HTR-8/SVneo (cell line): Measurements from ENCODE around the gene TMEM19.

ENCODE experiments used
- DNase-seq: peaks from one replicate; pipeline ENCODE4 v3.0.0; 2011; ENCODE audit warnings: low spot score, mixed read lengths; ENCODE audit not compliant: insufficient read length
- FAIRE-seq: peaks from 2 replicates; lab custom pipeline; 2011; peaks lifted over from hg19 to GRCh38; lab: Jason Lieb, UNC

TMEM19 gene

DNA sequence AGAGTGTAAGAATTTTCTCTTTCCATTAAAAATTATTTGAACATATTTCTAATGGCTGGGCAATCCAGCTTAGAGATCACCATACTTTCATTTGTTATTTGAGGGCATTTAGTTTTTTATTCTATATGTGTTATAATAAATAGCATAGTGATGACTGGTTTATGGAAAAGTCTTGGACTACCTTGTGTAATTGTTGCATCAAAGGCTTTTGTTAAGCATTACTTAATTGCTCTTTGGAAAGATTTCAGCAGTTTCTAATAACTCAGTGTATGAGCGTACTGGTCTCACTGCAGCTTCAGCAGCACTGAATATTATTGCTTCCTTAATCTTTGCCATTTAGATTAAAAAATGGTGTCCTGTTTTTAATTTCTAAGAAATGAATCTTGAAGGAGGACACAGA, 22.8 kb downstream of the TMEM19 start:
- FAIRE-seq: no peak
- DNase-seq: no peak

DNA sequence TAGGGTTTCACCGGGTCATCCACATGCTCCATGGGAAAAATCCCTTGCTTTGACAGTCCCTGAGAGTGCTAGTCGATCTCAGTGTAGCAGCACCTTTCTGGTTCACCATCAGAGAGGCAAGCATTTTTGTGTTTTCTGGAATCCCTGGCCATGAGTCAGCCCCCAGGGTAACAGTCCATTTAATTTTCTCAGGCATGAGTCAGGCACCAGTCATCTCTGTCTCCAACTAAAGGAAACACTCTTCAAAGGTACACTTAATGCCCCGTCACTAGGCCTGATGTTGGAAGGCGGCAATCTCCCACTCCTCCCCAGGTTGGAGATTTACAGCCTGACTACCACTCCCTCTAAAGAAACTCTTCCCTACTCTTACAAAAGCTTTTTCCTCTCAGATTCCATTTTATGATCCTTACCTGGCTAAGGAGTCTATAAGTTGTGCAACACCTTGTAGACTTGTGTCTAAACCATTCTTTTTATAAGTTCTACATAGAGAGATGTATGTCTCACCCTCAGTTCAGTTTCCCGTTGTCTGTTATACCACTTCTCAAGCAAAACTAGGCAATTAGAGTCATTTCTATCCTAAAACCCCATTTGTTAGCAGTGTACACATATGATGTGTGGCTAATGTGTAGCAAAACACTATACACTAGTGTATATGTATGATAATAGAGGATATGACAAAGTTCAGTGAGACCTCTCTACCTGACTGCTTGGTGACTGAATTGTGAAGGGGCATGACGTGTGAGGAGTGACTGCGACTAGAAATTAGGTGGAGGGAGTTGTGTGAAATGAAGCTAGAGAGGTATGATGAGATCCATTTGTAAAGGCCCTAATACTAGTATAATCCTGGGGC, 24.6 kb downstream of the TMEM19 start:
- no peak for FAIRE-seq
- DNase-seq: peak; percentile 64

DNA sequence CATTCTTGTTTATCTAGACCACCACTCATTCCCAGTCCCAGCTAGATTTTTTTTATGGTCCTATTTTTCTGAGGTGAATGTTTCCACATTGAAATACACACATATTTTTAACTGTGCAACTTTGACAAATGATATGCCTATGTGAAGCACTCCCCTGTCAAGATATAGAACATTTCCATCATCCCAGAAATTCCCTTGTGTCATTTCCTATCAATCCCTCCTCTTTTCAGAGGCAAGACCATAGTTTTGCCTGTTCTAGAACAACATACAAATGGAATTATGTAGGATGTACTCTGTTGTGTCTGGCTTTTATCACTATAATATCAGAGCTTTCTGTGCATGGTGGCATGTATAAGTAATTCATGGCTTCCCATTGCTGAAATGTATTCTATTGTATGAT, 32.7 kb downstream of the TMEM19 start:
- no peak for FAIRE-seq
- DNase-seq: no peak

DNA sequence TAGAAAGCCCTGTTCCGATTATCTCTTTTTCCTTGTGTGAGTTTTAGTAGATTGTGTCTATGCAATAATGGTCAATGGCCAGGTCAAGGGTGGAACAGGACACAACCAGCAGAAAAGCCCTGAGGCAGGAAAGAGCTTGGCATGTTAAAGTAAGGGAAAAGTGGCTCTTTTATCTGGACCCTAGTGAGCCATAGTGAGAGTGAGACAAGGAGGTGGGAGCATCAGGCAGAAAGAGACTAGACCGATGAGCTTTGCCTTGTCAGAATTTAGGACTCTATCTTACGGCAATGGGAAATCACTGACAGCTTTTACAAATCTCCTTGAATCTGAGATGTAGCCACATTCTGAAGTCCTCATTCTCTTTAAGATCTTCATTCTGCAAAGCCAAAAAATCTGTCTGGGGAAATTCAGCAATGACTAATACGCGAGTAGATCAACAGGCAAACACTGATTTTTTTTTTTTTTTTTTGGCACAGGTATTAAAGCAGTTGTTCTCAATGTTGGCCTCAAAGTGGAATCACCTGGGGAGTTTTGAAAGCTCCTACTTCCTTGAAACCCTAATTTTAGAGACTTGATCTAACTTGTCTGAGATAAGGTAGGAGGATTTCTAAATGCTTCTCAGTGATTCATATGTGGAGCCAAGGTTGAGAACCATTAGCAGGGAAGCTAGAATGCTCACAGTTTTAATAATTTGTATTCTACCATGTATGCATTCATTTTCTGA, 33.9 kb downstream of the TMEM19 start:
- DNase-seq (no peak), FAIRE-seq (no peak)

DNA sequence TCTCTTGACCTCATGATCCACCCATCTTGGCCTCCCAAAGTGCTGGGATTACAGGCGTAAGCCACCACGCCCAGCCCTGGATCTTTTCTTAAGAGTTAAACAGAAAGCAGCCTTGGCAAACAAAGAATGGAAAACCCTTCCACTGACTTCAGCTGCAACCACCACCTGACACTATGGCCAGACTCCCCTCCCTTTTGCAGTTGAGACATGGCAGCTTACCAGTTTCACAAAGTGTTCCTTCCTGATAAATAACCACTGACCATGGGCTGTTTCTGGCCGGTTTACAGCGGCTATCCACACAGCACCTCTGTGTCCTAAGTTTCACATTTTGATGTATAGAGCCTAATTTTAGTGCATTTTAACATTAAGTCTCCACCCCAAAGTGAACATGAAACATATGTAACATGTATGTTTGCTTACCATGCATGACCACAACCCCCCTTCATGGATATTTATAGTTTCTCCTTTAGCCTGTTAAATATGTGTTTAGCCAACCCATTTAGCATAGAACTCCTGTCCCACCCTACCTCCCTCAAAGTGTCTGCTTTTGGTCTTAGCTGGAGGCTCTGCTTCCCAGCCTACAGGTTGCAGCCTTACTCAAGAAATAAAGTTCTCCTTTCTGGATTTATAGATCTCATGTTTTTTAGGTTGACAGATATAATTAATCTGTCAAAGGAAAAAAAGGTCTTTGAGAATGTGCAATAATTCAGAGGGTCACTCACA, 36.1 kb downstream of the TMEM19 start:
- DNase-seq (no peak), FAIRE-seq (no peak)

DNA sequence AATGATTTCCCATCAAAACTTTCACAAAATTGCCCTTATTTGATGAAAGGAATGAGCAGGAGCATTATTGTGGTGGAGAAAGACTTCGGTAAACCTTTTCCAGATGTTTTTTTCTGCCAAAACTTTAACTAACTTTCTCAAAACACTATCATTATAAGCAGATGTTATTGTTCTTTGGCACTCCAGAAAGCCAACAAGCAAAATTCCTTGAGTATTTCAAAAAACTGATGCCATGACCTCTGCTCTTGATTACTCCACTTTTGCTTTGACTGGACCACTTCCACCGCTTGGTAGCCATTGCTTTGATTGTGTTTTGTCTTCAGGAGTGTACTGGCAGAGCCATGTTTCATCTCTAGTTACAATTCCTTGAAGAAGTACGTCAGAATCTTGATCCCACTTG, 39.1 kb downstream of the TMEM19 start:
- FAIRE-seq: no peak
- DNase-seq: no peak

DNA sequence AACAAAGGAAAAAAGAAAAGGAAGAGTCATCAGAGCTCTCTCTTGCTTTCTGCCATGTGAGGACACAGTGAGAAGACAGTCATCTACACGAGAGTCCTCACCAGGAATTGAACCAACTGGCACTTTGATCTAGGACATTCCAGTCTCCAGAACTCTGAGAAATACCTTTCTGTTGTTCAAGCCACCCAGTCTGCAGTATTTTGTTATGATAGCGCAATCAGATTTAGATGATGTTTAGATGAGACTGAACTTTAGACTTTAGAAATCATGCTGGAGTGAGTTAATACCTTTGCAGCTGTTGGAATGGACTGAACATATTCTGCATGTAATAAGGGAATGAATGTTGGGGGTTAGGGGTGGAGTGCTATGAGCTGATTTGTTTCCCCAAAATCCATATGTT, 40.7 kb downstream of the TMEM19 start:
- DNase-seq (no peak), FAIRE-seq (no peak)

DNA sequence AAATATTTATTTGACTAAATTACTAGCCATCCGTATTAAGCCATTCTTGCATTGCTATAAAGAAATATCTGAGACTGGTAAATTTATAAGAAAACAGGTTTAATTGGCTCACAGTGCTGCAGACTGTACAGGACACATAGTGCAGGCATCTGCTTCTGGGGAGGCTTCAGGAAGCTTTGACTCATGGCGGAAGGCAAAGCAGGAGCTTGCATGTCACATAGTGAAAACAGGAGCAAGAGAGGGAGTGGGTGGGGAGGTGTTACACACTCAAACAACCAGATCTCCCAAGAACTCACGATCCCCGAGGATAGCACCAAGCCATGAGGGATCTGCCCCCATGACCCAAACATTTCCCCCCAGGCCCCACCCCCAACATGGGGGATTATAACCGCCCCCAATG, 42.1 kb downstream of the TMEM19 start:
- FAIRE-seq (no peak), DNase-seq (no peak)

DNA sequence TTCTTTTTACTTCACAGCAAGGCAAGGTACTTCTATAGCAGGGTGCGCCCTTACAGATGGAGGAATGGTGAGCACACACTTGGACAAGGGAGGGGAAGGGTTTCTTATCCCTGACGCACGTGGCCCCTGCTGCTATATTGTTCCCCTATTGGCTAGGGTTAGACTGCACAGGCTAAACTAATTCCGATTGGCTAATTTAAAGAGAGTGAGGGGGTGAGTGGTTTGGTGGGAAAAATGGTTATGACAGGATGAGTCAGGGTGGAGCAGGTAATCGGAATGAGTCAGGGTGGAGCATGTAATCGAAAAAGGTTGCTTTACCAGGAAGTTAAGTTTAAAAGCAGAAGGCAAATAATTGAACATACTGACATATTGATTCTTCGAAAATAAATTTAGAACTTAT, 45.1 kb downstream of the TMEM19 start:
- FAIRE-seq (no peak), DNase-seq (no peak)

DNA sequence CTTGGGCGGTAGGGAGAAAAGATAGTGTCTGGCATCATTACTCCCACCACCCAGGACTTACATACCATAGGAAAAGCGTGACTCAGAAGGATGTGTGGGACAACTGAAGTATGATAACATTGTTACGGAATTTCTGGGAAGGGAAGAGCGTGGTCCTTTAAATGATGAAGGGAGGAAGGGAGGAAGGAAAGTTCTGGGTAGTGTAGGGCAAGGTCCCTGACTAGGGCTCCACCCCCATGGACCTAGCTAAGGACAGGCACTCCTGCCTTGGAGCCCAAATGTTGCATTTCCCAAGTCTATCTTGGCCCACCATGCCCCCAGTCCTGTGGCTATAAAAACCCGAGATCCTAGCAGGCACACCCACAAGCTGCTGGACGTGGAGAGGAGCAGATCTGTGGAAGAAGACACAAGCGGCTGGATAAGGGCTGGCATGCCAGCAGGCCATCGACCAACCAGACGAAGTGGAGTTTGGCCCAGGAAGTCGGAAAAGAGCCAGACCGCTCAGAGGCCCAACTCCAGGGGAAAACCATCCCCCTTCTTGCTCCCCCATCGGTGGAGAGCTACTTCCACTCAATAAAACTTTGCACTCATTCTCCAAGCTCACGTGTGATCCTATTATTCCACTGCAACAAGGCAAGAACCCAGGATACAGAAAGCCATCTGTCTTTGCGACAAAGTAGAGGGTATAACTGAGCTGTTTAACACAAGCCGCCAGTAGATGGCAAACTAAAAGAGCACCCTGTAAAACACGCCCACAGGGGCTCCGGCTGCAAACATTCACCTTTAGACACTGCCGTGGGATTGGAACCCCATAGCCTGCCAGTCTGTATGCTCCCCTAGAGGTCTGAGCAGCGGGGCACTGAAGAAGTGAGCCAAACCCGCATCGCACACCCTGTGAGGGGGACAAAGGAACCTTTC, 45.8 kb downstream of the TMEM19 start:
- DNase-seq: peak; percentile 36
- peak; percentile 60 for FAIRE-seq

DNA sequence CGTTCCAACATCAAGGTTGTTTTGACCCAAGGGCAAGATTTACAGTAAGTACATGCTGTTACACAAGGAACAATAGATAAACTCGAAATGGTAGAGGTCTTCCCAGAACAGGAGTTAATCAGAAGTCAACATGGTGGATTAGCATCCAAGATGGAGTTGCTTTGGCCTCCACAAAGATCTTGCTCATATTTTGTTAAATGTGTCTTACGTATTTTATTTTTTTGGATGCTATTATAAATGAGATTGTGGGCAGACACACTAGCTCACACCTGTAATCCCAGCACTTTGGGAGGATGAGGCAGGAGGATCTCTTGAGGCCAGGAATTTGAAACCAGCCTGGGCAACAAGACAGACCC, 46.5 kb downstream of the TMEM19 start:
- DNase-seq (no peak), FAIRE-seq (no peak)

DNA sequence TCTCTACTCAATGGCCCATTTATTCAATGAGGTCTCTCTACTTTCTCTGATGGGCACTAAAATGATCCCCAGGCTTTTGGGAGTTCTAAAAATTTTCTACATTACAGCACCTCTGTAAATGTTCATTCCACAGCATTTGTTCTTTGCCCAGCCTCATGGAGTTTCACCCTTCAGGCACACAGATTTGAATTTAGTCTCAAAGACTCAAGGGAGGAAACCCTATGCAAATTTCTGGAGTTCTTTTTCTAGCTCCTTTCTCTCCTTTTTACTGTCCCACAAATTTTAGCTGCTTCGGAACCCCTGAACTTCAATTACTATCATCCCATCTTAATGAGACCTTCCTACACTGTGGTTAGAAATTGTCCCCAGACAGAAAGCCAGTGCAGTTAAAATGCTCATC, 51.3 kb downstream of the TMEM19 start:
- FAIRE-seq (no peak), DNase-seq (no peak)

DNA sequence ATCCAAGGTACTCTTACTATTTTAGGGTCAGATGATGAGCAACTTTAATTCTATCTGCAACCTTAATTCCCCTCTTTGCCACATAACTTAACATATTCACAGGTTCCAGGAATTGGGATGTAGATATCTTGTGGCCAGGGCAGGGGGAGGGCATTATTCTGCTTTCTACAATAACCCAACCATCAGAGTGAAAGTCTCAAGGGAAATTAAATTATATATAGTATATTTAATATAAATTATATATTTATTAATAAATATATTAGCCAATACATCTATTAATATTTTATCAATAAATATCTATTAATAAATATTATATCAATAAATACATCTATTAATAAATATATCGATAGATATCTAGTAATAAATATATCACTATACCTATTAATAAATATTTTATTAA, 57.1 kb downstream of the TMEM19 start:
- DNase-seq (no peak), FAIRE-seq (no peak)

DNA sequence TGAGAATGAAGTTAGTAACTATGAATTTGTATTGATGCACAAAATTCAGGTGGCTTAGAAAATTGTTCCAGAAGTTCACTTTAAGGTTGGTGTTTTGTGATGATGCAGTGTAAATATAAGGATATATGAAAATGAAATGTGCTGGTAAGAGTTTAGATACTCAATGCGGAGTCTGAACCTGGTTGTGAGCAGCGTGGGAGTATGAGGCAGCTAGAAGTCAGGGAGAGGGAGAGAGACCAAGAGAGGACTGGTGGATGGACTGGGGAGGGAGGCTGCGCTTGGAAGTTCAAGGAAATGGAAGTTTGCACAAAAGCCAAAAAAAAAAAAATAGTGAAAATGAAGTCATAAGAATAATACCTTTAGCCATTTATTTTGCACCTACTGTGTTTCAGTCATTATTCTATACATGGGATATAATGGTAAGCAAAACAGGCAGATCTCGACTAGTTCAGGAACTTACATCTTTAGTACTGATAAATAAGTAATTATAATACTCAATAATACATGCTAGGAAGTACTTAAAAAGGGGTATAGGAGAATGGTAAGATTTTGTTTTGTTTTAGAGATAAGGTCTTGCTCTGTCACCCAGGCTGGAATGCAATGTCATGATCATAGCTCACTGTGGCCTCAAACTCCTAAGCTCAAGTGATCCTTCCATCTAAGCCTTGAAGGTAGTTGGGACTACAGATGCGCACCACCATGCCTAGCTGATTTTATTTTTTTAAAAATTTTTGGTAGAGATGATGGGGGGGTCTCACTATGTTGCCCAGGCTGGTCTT, 58.8 kb downstream of the TMEM19 start:
- FAIRE-seq (no peak), DNase-seq (no peak)

DNA sequence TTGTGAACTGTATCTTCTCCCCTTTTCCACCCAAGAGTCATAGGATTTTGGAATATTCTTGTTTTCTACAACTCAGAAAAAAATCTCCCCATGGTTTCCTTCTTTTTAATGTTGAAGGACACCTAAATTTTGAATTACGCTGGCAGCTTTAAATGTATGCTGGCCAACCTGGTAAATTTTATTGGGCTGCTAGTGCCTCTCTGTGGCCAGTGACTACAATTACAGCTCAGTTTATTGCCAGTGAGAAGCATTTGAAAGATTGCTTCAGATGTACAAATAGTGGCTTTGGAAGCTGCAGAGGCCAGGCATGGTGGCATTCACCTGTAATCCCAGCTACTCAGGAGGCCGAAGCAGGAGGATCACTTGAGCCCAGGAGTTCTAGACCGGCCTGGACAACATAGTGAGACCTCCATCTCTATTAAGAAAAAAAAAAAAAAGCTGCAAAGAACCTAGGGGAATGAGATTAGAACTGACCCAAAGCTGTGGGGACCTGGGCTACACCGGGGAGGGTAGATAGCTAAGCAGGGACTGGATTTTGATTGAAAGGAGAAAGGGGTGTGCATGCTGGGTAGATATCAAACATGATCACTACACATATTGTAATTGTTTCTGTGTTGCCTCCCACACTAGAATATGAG, 61.2 kb downstream of the TMEM19 start:
- FAIRE-seq (no peak), DNase-seq (peak; percentile 32)

DNA sequence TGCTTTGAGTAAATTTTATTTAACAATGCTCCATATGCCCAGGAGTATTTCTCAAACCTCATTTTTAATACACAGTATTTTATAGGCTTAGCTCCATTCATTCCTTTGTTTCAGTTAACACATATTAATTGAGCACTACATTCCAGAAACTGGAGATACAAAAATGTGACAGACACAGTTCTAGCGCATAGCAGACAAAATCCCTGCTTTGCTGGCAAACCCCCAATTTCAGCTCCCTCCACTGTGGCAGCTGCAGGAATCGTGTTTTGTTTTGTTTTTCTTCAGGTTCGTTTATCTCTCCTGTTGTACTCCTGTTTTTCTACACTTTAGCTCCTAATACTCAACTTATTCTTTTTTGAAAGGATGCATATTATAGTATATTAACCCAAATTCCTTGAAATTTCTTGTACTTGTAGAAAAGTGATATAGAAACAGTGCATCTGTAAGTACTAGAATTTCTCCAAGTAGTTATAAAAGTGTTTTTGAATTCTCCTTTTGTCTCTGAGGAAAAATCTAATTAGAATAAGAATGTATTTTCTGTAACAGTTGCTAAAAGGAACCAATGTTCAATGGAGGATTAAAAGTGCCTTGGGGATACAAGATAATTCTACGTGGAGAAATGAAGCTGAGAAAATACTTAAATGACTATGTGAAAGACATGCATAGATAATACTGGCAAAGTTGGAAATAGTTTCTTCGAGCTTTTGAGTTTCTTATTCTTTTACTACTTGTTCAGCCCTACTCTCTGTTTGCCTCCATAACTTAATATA, 62.4 kb downstream of the TMEM19 start:
- FAIRE-seq: no peak
- DNase-seq: no peak

DNA sequence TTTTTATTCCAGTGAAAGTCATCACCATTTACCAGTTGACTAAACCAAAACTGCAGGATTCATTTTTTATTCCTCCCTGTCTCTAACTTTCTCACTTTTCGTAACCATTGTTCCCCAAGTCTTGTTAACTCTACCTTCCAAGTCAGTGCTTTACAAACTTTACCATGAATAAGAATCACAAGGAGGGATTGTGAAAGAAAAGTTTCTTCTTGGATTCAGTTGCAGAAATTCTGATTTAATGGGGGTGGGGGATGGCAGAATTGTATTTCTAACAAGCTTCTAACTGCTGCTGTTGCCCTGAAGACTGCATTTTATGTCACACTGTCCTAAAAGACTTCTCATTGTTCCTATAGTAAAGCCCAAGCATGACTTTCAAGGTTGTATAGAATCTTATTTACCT, 63.8 kb downstream of the TMEM19 start:
- no peak for FAIRE-seq
- no peak for DNase-seq

DNA sequence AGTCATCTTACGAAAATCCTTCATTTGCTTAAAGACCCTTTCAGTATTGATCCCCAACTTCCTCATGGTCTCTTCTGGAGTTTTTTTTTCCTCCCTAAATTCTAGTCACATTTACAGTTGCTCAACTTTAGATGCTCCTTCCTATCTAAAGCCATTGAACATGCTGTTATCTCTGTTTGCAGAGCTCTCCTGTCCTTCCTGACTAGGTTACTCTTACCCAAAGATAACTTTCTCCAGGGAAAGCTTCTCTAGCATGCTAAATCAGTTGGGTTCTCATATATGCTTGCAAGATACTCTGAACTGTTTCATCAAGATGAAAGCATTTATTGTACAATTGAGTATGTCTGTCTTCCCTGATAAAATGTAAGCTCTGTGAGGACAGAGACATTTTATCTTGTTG, 67.0 kb downstream of the TMEM19 start:
- no peak for DNase-seq
- no peak for FAIRE-seq
